ENCODE measurements around the gene PPM1L. TPM values are rescaled to one million over a fixed set of nuclear protein-coding genes. Genes with fewer than 3 reads are reported as not detected.

Gene PPM1L
- total RNA-seq, 1 experiment from 2014 or later = 5.0 TPM

- ChIA-PET CTCF (interaction anchor here (0.6 kb wide), 1 partner anchor 345 kb away, joined by 12 read pairs; no protein-coding TSS in a partner anchor), POLR2A (ENCODE audit: unreplicated experiment) (no interaction called here)
- Histone ChIP-seq H3K27ac (no peak overlapping the region), H3K4me1 (replicated peaks; ENCODE audit: insufficient read depth) (no peaks in the 10 kb centered on the region), H3K4me2 (no peak overlapping the region), H3F3A (ENCODE audit: insufficient read depth, low read depth) (no peaks in the 10 kb centered on the region), H3K4me3 (no peak overlapping the region), H3K9me2 (ENCODE audit: insufficient read depth) (no peaks in the 10 kb centered on the region), H4K20me1 (ENCODE audit: insufficient read depth) (no peaks in the 10 kb centered on the region), H3K9me3 (ENCODE audit: insufficient read depth, low read depth) (no peaks in the 10 kb centered on the region), H3K36me3 (ENCODE audit: low read depth) (no peaks in the 10 kb centered on the region), H3K27me3 (ENCODE audit: insufficient read depth, low read depth) (no peaks in the 10 kb centered on the region), H3K79me2 (ENCODE audit: low read depth) (no peaks in the 10 kb centered on the region), H2AFZ (no peak overlapping the region)
- intact Hi-C loops (cut with micrococcal nuclease; ENCODE audit: unreplicated experiment) = no loop called here
- no TSS peak for BruUV-seq (replicated peaks)
- no peak for DNase-seq
- TF ChIP-seq CTCF (conservative IDR thresholded peaks at IDR 0.05) (no peak), EZH2 (IDR thresholded peaks at IDR 0.05; ENCODE audit: low read depth) (no peak)
Observed at GRCh38 chr3:160851629-160852210, 95.7 kb downstream of the PPM1L start.

GRCh38 chr3:160852856-160853255, 96.8 kb downstream of the PPM1L start:
- Histone ChIP-seq H3K9me2 (ENCODE audit: insufficient read depth) (no peaks in the 10 kb centered on the region), H3K79me2 (ENCODE audit: low read depth) (no peaks in the 10 kb centered on the region), H2AFZ (no peak overlapping the region), H3K27me3 (ENCODE audit: insufficient read depth, low read depth) (no peaks in the 10 kb centered on the region), H3K36me3 (ENCODE audit: low read depth) (no peaks in the 10 kb centered on the region), H3K4me2 (no peak overlapping the region), H3K4me3 (no peak overlapping the region), H3F3A (ENCODE audit: insufficient read depth, low read depth) (no peaks in the 10 kb centered on the region), H3K27ac (no peak overlapping the region), H4K20me1 (ENCODE audit: insufficient read depth) (no peaks in the 10 kb centered on the region), H3K9me3 (ENCODE audit: insufficient read depth, low read depth) (no peaks in the 10 kb centered on the region), H3K4me1 (replicated peaks; ENCODE audit: insufficient read depth) (no peaks in the 10 kb centered on the region)
- POLR2A ChIA-PET (ENCODE audit: unreplicated experiment) = no interaction called here
- no TSS peak for BruUV-seq (replicated peaks)
- CTCF ChIA-PET = no interaction called here
- TF ChIP-seq EZH2 (IDR thresholded peaks at IDR 0.05; ENCODE audit: low read depth) (no peak), CTCF (conservative IDR thresholded peaks at IDR 0.05) (no peak)
- DNase-seq = no peak
- intact Hi-C loops (cut with micrococcal nuclease; ENCODE audit: unreplicated experiment) = no loop called here

- H3K9me2 ChIP-seq (ENCODE audit: insufficient read depth) = no peaks in the 10 kb centered on the region
- H3K4me2 ChIP-seq = no peak overlapping the region
- H3K4me3 ChIP-seq = no peak overlapping the region
- H3K9me3 ChIP-seq (ENCODE audit: insufficient read depth, low read depth) = no peaks in the 10 kb centered on the region
- ChIA-PET CTCF (no interaction called here), POLR2A (ENCODE audit: unreplicated experiment) (no interaction called here)
- H3K4me1 ChIP-seq (replicated peaks; ENCODE audit: insufficient read depth) = no peaks in the 10 kb centered on the region
- H3K79me2 ChIP-seq (ENCODE audit: low read depth) = no peaks in the 10 kb centered on the region
- no TSS peak for BruUV-seq (replicated peaks)
- DNase-seq = no peak
- no peaks in the 10 kb centered on the region for H3K36me3 ChIP-seq (ENCODE audit: low read depth)
- no peak overlapping the region for H3K27ac ChIP-seq
- H4K20me1 ChIP-seq (ENCODE audit: insufficient read depth) = no peaks in the 10 kb centered on the region
- no peaks in the 10 kb centered on the region for H3K27me3 ChIP-seq (ENCODE audit: insufficient read depth, low read depth)
- TF ChIP-seq EZH2 (IDR thresholded peaks at IDR 0.05; ENCODE audit: low read depth) (no peak), CTCF (conservative IDR thresholded peaks at IDR 0.05) (no peak)
- H2AFZ ChIP-seq = no peak overlapping the region
- intact Hi-C loops (cut with micrococcal nuclease; ENCODE audit: unreplicated experiment) = no loop called here
- H3F3A ChIP-seq (ENCODE audit: insufficient read depth, low read depth) = no peaks in the 10 kb centered on the region
Observed at GRCh38 chr3:160856450-160856849, 100.4 kb downstream of the PPM1L start.

Measured in PC-9 (cell line).